Measurements from ENCODE around the gene MARK4.

GRCh38 chr19:45247136-45247535 is 3.9 kb upstream of the MARK4 start:
- TF ChIP-seq CTCF (conservative IDR thresholded peaks at IDR 0.05) (no peak), EZH2 (IDR thresholded peaks at IDR 0.05; ENCODE audit: low read depth) (no peak)
